Hypothalamus (tissue), 51 donors: ENCODE data around the gene YAP1.
"Not testable (repeated sequence)": the region's sequence is repeated elsewhere in the genome, so short reads cannot be mapped to it uniquely, and the experiment has no call there.

Experiments
- DNase-seq, 51 donors: peaks; one replicate each; lab custom pipeline; 2025; lab: John Stamatoyannopoulos, UW

Gene YAP1

DNA sequence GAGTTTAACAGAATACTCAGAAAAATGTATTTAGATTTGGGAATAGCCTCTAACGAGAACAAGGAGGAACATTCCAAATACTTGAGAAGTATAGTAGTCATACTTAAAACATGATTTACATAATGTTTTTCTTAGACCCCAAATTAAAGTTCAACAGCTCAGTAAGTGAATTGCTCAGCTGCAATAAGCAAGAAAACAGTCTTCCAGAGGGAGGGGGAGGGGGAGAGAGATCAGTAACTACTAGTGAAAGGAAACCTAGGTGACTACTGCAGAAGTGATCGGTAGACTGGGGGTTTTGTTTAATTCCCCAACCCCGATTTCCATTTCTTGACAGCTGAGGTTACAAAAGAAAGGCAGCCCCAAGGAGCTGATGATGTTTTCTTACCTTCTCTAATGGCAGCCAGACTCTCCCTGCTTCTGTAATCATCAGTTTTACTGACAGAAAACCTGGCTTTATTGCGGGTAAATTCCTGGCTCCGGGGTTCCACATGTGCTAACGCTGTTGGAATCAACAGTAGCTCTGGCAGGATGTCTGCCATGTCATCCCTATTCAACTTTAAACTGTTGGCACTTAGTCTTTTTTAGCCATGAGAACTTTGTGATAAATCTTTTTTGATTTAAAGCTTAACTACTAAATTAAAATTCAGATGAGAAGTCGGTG is 124.7 kb downstream of the YAP1 start:
- DNase-seq, result no peak

DNA sequence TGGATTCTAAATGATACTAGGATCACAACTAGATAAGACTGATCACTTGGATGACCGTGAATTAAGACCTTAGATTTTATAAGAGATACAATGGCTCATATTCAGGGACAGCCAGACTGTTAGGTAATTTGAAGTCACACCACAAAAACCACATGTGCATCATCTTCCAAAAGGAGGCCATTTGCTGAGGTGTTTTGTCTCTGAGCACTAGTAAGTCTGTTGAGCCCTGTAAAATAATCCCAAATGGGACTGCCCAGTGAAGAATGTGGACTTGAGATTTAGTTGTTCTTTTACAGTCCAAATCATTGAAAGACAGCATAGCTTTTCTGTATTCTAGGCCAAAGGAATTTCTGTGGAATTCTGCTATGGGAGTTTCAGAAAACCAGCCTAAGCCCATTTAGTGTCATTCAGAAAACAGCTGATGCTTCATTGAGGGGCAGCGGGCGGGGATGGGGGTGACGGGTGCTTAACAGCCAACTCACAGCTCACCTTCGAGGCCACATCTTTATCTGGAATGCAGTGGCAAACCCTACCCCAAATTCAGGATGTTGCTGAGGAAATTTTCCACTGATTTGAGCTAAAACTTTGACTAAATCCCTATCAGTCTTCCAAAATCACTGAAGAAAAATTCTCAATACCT is 127.0 kb downstream of the YAP1 start:
- DNase-seq, result no peak

DNA sequence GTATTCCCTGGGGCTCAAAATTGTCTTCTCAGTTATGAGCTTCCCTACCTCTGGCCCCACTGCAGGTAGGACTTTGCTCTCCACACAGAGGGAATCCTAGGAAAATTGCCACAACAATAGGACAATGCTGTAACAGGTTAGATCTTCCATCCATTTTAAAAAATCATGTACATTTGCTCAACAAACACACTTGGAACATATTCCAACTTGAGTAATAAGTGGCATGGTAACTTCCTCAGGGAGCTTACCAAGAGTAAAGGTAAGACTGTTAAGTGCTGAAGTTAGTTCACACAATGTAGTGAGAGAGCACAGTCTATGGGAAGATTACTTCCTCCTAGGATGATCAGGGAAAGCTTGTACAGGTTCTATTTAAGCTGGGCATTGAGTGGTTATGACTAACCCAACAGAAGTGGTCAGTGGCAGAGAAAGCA is 128.2 kb downstream of the YAP1 start:
- no peak for DNase-seq

DNA sequence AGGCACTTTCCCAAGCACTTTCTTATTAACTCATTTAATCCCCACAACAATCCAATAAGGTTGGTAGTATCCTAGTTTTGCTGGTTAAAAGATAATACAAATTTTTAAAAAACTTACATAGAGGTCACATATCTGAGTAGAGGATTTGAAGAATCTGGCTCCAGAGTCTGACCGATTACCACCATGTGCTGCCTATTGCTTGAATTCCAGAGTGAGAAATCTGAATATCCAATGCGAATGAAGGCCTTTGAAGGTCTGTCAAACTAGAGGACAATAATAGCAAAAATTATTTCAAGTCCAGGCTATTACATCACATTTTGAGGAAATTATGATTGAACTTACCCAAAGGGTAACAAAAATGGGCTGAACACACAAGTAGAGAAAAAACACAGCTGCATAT is 129.2 kb downstream of the YAP1 start:
- no peak for DNase-seq

DNA sequence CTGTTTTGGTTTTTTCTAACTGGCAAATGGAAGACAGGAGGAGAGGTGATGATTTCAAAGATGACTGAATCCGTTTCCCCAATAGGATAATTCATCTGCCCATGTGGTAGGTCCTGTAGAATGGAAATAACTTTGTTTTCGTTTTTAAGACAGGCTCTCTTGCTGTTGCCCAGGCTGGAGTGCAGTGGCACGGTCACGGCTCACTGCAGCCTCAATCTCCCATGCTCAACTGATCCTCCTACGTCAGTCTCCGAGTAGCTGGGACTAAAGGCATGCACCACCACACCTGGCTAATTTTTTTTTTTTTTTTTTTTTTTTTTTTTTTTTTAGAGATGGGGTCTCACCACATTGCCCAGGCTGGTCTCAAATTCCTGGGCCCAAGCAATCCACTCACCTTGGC is 129.7 kb downstream of the YAP1 start:
- no peak for DNase-seq

DNA sequence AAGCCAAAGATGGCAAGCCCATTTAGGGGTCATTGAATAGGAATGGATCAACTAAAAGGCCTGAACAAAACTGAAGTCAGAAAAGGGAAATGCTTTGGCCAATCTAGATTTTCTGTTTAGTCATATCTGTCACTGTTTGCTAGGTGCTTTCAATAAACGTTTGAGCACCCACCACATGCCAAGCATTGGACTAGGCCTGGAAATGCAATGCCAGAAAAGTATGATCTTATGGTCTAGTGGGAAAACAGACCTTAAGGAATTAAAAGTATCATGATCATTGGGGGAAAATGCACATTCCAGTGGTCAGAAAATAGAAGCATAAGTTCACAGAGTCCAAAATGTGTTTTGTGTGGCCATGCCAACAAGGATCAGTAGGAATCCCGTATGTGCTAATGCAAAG is 130.3 kb downstream of the YAP1 start:
- no peak for DNase-seq

DNA sequence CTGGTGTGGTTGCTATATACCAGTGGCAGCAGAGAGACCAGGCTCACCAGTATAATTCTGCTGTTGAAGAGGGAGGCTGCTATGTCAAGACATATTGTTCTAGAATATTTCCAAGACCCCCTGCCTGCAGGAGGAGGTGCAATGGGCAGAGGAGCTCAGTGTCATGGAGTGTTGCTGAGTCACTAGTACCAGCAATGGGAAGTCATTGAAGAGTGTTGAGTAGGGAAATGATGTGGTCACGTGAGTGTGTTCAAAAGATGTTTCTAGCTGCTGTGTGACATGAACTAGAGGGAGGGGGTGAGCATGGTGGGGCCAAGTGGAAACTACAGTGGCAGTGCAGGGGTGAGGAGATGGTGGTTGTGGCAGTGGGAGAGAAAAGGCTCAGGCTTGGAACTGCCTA is 130.8 kb downstream of the YAP1 start:
- no peak for DNase-seq

DNA sequence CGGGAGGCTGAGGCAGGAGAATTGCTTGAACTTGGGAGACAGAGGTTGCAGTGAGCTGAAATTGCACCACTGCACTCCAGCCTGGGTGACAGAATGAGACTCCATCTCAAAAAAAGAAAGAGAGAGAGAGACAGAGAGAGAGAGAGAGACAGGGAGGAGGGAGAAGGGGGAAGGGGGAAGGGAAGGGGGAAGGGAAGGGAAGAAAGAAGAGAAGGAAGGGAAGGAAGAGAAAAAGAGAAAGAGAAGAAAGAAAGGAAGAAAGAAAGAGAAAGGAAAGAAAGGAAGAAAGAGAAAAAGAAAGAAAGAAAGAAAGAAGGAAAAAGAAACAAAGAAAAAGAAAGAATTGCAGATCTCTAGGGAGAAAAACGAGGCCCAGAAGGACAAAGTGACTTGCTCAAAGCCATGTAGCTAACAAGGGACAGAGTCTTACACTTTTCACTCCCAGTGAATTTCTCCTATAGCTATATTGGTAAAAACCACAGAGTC is 133.2 kb downstream of the YAP1 start:
- DNase-seq, result no peak

DNA sequence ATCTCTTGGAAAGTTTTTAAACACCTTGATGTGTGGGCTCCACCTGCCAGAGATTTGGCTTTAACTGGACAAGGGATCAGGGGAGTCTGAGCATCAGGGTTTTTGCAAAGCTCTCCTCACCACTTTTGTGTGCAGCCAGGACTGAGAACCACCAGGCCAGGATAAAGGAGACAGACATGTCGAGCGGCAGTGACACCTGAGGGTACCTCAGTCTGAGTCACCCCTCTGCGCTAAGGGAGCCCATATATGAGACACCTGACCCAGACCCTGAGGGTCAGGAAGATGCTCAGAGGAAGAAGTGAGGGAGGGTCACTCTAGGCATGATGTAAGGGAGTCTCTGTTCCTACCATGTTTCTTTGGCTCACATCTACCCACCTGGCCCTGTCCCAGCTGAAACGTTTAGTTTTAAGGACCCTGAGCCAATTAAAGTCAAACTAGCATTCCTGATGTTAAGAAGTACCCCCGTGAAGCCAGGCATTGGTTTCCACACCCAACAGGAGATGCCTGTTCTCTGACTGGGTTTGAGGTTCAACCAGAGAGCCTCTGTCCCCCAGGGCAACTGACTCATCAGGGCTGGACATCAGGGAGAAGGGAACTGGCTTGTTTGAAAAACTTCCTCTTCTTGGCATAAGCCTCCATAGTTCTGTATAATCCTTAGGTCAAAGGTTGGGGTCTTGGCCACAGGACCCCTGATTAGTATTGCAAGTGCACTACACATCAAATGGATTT is 134.6 kb downstream of the YAP1 start:
- DNase-seq, result no peak

DNA sequence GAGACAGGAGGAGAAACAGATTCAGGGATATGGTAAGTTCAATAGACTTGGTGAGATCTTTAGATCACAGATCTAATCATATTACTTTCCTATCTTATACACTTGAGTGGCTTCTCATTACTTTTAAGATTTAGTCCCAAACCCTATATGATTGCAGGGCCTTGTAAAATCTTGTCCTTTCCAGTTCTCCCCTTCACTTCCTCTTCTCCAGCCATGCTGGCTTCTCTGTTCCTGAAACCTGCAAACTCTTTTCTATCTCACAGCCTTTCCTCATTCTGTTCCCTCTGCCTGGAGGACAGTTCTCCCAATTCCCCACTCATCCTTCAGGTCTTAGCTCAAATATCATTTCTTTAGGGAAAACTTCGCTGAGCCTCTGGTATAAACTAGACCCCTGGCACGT is 141.2 kb downstream of the YAP1 start:
- DNase-seq, result no peak

DNA sequence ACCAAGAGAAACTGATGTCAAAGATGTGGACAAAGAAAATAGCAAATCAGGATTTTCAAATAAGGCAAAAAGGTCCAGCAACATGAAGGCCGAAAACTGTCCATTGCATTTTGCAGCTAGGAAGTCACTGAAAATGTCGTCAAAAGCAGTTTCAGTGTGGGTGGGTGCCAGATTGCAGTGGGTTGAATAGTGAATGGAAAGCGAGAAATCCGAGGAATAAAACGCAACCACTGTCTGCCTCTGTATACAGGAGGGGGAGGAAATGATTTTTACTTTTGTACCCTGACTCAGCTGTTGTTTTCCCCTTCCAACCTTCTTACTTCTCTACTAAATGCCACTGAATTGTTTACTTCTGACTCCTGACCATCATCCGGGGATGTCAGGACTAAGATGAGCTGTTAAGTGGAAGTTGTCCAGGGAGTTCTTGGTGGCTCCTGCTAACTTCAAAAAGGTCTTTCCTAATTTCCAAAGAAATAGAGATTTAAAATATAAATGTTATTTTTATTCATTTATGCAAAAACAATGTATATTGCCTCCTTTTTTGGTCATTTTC is 142.2 kb downstream of the YAP1 start:
- no peak for DNase-seq

DNA sequence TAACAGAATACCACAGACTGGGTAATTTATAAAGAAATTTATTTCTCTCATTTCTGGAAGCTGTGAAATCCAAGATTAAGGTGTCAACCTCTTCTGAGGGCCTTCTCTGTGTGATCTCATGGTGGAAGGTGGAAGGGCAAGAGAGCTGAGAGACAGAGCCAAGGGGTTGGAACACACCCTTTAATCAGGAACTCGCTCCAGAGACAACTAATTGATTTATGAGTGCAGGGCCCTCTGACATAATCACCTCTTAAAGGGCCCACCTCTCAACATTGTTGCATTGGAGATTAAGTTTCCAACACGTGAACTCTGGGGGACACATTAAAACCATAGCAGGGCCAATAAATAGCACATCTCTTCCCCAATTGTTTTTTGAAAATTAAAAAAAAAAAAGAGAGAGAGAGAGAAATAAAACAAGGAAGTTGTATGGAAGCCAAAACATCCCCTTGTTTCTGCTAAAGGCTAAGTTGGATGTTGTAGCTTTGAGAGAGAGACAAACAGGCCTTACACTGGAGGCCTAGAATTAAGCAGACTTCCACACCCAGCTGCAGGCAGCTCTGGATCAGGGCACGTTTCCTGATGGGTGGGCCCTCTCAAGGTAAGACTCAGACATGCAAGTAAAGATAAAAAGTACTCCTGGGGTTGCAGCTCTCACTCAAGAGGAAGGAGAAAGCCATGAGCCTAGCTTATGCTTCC is 142.9 kb downstream of the YAP1 start:
- DNase-seq, result no peak

DNA sequence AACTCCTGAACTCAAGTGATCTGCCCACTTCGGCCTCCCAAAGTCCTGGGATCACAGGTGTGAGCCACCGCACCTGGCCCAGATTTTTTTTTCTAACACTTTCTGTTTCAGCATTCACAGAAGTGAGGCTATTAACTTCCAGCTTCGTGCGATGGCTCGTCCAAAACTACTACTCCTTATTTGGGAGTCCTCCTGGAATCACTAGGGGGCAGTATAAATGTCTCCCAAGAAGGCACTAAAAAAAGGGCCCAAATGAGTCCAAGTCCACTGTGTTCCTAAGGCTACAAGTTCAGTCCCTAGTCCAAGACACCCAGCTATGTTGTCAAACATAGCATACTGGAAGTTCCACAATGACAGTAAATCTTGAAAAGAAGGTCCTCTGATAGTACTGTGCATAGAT is 143.8 kb downstream of the YAP1 start:
- no peak for DNase-seq

DNA sequence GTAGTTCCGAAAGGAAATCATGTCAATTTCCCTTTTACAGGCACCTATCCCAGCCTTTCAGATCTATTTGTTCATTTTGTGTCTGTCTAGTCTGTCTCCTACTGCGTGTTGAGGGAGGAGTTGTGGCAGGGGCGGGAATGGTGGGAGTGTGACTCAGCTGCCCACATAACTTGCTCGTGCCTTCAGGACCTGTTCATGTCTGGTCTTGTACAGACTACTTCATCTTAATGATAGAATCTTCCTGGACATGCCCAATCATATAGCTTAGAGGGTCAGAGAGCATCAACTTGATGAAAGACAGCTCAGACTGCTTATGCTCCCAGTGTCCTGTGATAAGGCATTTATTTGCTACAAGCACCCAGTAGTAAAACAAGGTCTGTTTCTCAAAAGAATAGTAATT is 146.0 kb downstream of the YAP1 start:
- no peak for DNase-seq

DNA sequence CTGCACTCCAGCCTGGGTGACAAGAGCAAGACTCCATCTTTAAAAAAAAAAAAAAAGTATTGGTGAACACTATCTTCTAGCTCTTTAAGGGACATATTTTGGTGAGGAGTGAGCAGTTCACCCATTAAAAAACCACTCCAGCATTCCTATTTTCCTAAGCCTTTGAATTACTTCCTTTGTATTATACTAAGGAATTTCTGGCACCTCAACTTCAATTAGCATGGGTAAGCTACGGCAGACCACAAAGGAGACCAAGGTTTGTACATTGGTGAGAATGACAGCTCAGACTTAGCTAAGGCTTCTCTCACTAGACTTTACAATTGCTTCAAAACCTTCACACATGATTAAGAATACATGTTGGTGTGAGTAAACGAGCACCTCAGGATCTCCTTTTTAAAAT is 150.0 kb downstream of the YAP1 start:
- no peak for DNase-seq

DNA sequence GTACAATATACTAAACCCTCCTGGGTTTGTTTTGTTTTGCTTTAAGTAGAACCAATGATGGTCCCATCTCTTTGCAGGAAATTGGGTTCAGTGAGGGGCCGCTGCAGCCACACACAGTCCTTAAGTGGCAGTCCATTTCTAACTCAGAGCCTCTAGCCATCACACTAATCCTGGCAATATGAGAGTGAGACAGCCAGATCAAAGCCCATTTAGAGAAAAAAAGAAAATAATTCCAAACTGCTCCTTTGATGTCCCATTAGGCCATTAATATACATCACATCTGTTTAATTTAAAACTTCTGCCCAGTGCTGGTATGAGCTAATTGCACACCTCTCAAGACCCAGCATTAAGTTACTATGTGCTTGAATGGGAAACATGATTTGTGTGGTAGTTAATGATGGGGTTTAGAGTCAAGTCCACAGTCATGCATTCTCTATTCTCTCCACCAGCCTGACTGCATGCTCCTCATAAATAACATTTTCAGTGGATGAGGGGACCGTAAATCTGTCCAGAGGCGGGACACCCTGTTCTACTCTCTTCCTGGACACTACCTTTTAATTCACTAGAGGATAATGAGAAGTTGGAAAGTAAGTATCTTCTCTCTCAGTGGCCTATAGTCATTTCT is 153.2 kb downstream of the YAP1 start:
- DNase-seq, result no peak

DNA sequence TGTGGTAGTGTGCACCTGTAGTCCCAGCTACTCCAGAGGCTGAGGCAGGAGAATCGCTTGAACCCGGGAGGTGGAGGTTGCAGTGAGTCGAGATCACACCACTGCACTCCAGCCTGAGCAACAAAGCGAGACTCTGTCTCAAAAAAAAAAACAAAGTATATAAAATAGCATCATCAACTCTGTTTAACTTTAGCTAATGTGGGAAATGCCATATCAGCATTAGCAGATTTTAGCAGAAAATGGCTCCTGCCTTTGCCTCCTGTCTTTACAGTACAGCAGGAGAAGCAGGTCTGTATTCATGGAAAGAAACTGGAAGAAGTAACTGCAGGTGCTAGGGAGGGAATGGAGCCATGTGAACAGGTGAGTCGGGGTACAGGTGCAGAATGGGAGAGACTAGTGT is 154.5 kb downstream of the YAP1 start:
- not testable (repeated sequence) for DNase-seq

DNA sequence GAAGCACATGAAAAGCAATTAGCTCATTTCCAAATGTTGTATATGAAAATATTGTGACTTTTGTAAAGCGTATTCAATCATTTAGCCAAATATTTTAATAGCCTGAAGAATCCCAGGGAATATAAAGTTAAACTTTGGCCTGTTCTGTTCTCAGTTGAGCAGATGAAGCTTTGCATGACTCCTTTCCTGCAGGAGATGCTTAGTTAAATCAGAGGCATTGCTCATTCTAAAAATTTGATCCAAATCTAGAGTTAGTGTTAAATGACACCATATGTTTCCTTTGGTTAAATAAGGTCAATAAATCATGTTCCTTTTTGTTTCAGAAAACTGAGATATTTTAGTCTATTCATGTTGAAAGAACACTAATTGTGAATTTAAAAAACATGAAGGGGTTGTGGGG is 155.9 kb downstream of the YAP1 start:
- no peak for DNase-seq

DNA sequence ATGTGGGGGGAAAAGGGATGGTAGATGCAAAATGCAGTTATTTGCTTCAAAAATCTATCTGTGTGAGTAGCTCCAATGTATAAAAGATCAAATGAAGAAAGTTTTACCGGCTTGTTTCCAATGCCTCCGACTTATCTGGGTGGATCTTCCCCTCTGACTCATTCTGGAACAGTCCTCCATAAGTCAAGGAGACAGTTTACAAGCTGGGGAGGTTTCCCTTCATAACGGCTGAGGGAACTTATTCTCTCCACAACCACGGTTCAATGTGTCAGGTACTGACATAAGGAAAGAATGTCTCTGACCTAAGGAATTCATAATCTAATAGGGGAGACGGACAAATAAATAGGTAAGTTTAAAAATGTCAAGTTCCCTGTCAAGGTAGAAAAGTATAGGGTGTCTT is 157.4 kb downstream of the YAP1 start:
- no peak for DNase-seq
